Gastrocnemius medialis (tissue), 4 donors: Measurements from ENCODE around the gene C10orf90.

Experiments used
- POLR2A ChIP-seq, 2 donors: fragments of 450-650 bp; IDR thresholded peaks; one replicate each; pipeline ENCODE4 v1.6.1; 2017; ENCODE audit warnings: antibody characterized with exemption in 2 of 2, mild to moderate bottlenecking in 2 of 2, moderate library complexity in 2 of 2
- TF ChIP-seq, protein P1 (sequence below), 5 experiments: fragments of 450-650 bp in 3 of 5; fragments of 200-600 bp in 2 of 5; sonication (generic) in 2 of 5; IDR thresholded peaks in 4 of 5; conservative IDR thresholded peaks in 1 of 5; 1 replicate in 4 of 5; 2 replicates in 1 of 5; pipeline ENCODE4 v1.5.1; 2016 to 2019; ENCODE audit warnings: antibody characterized with exemption in 5 of 5, mild to moderate bottlenecking in 3 of 5, moderate library complexity in 3 of 5

DNA sequence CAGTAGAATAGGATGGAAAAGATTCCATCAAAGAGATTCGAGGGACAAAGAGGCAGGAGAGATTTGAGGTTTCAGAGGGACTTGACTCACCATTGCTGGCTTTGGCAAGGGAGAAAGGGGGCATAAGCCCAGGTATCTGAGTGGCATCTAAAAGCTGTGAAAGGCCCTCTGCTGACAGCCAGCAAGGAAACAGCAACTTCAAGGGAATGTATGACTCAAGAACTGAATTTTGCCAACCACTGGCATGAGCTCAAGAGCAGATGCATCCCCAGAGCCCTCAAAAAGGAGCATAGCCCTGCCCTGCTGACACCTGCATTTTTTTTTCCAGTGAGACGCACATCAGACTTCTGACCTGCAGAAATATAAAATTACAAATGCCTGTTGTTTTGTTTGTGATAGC, 262.7 kb downstream of the C10orf90 start:
- TF ChIP-seq, protein P1, sequence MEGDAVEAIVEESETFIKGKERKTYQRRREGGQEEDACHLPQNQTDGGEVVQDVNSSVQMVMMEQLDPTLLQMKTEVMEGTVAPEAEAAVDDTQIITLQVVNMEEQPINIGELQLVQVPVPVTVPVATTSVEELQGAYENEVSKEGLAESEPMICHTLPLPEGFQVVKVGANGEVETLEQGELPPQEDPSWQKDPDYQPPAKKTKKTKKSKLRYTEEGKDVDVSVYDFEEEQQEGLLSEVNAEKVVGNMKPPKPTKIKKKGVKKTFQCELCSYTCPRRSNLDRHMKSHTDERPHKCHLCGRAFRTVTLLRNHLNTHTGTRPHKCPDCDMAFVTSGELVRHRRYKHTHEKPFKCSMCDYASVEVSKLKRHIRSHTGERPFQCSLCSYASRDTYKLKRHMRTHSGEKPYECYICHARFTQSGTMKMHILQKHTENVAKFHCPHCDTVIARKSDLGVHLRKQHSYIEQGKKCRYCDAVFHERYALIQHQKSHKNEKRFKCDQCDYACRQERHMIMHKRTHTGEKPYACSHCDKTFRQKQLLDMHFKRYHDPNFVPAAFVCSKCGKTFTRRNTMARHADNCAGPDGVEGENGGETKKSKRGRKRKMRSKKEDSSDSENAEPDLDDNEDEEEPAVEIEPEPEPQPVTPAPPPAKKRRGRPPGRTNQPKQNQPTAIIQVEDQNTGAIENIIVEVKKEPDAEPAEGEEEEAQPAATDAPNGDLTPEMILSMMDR (IDR thresholded peaks at IDR 0.05 in 4 of 5, conservative IDR thresholded peaks at IDR 0.05 in 1 of 5) = no peak
- TF ChIP-seq POLR2A (IDR thresholded peaks at IDR 0.05) = no peak
